Epithelial cell of esophagus (primary cell): ENCODE data around the gene CAVIN2.

ENCODE experiments used
- DNase-seq: peaks from one replicate; pipeline ENCODE4 v3.0.0; 2010; ENCODE audit warnings: low read depth
- H3K4me3 ChIP-seq: 2 replicates; pipeline ENCODE4 v1.5.1; 2011; ENCODE audit warnings: mild to moderate bottlenecking, low read length, control low read depth
- TF ChIP-seq, protein P1 (sequence below): IDR thresholded peaks from 2 replicates; pipeline ENCODE4 v1.5.1; 2011; ENCODE audit warnings: low read depth, mild to moderate bottlenecking, low read length, control low read depth, inconsistent platforms; ENCODE audit not compliant: insufficient read depth; ENCODE audit errors: missing control alignments

Gene CAVIN2

GRCh38 chr2:191839918-191840804 is 6.7 kb downstream of the CAVIN2 start:
- TF ChIP-seq, protein P1, sequence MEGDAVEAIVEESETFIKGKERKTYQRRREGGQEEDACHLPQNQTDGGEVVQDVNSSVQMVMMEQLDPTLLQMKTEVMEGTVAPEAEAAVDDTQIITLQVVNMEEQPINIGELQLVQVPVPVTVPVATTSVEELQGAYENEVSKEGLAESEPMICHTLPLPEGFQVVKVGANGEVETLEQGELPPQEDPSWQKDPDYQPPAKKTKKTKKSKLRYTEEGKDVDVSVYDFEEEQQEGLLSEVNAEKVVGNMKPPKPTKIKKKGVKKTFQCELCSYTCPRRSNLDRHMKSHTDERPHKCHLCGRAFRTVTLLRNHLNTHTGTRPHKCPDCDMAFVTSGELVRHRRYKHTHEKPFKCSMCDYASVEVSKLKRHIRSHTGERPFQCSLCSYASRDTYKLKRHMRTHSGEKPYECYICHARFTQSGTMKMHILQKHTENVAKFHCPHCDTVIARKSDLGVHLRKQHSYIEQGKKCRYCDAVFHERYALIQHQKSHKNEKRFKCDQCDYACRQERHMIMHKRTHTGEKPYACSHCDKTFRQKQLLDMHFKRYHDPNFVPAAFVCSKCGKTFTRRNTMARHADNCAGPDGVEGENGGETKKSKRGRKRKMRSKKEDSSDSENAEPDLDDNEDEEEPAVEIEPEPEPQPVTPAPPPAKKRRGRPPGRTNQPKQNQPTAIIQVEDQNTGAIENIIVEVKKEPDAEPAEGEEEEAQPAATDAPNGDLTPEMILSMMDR, result no peak
- H3K4me3 ChIP-seq, result no peak overlapping the region
- no peak for DNase-seq

GRCh38 chr2:191838526-191838925 is 8.4 kb downstream of the CAVIN2 start:
- DNase-seq, result no peak
- no peak overlapping the region for H3K4me3 ChIP-seq
- TF ChIP-seq, protein P1, result no peak

GRCh38 chr2:191836853-191837769 is 9.8 kb downstream of the CAVIN2 start:
- TF ChIP-seq, protein P1, result no peak
- DNase-seq, result no peak
- no peak overlapping the region for H3K4me3 ChIP-seq

DNA sequence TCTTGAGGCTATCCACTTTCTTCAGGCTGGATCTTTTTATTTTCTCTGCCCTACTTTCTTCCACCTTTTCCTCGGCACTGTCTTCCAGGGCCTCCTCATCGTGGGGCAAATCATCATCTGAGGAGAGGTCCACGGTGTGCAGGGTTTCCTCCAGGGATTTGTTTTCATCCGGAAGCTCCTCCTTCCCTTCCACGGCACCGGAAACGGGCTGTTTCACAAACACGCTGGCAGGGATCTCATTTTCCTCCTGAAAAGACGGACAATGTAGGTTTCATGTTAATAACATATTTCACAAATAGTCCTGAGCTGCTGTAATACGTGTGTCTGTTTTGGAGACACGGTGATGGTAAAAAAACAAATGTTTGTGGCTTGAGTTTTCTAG is 10.4 kb downstream of the CAVIN2 start:
- TF ChIP-seq, protein P1, result no peak
- no peak for DNase-seq
- H3K4me3 ChIP-seq, result no peak overlapping the region

DNA sequence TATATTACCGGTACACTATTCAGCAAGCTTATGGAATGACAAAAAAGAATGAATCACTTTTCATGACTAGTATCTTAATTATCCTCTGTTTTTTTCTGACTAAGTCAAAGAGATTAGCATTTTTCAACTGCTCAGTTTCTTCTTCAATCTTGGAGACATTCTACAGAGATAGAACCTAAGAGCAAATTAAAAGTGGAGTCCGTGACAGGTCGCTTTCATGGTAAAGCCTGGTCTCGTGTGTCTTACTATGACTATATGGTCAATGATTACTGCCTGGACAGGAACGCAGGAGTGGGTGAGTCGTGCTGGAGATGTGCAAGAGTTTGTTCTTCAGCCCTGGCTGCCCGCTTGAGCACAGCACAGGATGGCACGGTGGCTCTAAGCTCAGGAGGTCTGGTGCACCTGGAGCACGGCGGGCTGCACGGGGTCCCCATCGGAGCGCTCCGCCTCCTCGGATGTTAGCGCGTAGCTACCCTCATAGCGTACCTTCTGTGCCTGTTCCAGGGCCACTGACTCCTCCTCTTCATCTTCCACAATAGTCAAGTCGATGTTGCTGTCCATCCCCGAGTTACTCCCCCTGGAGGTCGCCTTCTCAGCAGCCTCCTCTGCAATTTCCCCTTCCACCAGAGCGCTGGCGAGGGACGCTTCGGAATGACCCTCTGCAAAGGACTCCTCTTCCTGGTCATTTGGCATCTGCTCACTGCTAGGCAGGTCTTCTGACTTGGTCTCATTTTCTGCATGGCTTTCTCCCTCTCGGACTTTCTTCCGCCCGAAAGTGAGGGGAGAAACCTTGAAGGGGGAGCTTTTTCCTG is 11.1 kb downstream of the CAVIN2 start:
- TF ChIP-seq, protein P1, result no peak
- DNase-seq, result peak; percentile 50
- H3K4me3 ChIP-seq, result no peak overlapping the region

- no peak for DNase-seq
- TF ChIP-seq, protein P1, result no peak
- no peak overlapping the region for H3K4me3 ChIP-seq
Observed at GRCh38 chr2:191835100-191835499, 11.8 kb downstream of the CAVIN2 start.
